GM12875 (cell line): ENCODE measurements around the gene LDLRAD4.

Experiments used
- H3K4me3 ChIP-seq: one replicate; pipeline ENCODE4 v1.5.1; 2011; ENCODE audit warnings: low read depth, low read length, control low read depth
- CTCF ChIP-seq: IDR thresholded peaks from 2 replicates; pipeline ENCODE4 v1.5.1; 2011; ENCODE audit warnings: low read depth, mild to moderate bottlenecking, control low read depth, inconsistent platforms, low read length, moderate library complexity, borderline replicate concordance; ENCODE audit not compliant: insufficient read depth

The LDLRAD4 gene

DNA sequence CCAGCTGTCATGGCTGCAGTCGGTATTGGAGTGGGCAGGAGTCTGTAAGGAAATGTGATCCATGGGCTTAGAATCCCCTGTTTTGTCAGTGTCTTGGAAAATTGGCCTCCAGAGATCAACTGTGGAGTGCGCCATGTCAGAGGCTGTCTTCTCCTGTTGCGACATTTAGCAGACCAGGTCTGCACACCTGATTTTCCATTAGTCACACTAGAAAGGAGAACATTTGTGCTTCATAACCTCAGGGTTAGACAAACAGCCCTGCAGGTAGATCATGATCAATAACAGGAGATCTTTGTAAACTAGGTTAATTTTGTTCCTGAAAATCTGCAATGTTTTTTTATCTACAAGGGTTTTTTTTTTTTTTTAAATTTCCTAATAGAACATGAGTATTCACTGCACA is 28.0 kb downstream of the LDLRAD4 start:
- no peak for TF ChIP-seq CTCF
- no peak overlapping the region for H3K4me3 ChIP-seq

DNA sequence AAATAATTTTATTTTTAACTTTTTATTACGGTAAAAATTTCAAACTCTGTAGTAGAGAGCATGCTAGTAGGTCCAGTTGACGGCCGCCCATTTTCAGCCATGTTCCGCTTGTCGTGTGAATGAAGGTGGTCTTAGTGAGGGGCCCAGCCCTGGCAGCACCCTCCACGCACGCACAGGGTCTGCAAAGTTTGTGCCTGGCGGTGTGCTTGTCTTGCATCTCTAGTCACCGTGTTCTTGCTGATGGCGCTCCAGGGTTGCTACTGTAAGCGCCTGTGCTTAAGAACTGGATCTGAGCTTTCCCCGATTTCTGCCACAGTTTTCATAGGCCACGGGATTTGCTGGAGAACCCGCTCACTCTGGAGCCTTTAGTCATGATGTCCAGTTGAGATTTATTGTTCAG is 28.9 kb downstream of the LDLRAD4 start:
- no peak for TF ChIP-seq CTCF
- no peak overlapping the region for H3K4me3 ChIP-seq

GRCh38 chr18:13252686-13253410 is 34.3 kb downstream of the LDLRAD4 start:
- TF ChIP-seq CTCF = no peak
- H3K4me3 ChIP-seq = no peak overlapping the region

GRCh38 chr18:13253786-13254688 is 35.5 kb downstream of the LDLRAD4 start:
- TF ChIP-seq CTCF = no peak

DNA sequence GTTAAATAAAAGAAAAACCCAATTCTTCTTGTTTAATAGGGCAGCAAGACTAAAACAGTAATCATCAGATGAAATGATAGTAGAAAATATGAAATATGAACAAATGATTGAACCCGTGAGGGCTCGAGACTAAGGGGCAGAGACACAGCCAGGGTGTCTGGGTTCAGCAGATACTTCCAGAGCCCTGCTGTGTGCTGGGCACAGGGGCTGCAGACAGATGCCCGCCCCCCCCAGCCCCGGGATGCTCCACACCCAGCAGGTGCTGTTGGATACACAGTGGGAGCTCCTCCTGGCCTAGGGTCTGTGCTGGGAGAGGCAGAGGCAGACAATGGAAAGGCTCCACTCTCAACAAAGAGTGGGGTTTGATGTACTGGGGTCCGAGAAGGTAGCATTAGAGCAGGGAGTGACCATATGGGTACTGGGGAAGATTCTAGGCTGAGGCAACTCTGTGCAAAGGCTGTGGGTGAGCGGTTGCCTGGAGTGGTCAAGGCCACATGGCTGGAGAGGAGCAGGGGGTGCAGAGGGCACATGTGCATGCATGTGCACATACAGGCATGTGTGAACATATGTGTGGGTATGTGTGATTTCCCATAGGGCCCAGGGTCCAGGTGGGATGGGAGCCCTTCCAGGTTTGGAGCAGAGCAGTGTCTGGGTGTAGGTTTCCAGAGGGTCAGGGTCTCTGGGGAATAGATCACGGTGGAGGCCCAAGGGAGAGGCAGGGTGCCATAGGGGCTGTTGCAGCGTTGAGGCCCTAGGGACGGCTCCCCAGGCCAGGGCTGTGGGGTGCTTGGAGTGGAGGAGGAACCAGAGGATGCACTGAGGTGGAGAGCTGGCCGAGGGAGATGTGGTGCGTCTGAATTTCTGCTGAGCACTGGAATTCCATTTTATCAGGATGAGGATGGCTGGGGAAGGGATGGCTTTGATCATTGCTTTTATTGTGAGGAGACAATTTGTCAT is 36.7 kb downstream of the LDLRAD4 start:
- H3K4me3 ChIP-seq = no peak overlapping the region
- TF ChIP-seq CTCF = no peak

More at GRCh38 chr18:13253786-13254688, 35.5 kb downstream of the LDLRAD4 start:
- H3K4me3 ChIP-seq = no peak overlapping the region

GRCh38 chr18:13256444-13257305 is 38.1 kb downstream of the LDLRAD4 start:
- TF ChIP-seq CTCF = no peak
- no peak overlapping the region for H3K4me3 ChIP-seq
